ENCODE measurements around the gene AKR1C8.
"Not testable (repeated sequence)": the region's sequence is repeated elsewhere in the genome, so short reads cannot be mapped to it uniquely, and the experiment has no call there.

GRCh38 chr10:5210261-5210660 lies 25.3 kb upstream of the AKR1C8 start:
- not testable (repeated sequence) for TF ChIP-seq CTCF (conservative IDR thresholded peaks at IDR 0.05 in 1 of 2, IDR thresholded peaks at IDR 0.05 in 1 of 2; ENCODE audit: extremely low read depth in 1 of 2, insufficient read depth in 1 of 2, low read depth in 1 of 2, low read length in 2 of 2); EZH2 (IDR thresholded peaks at IDR 0.05; ENCODE audit: borderline replicate concordance, low read length)

Data from mammary epithelial cell (primary cell).